Stimulated activated CD4-positive, alpha-beta T cell treated with anti-CD3 and anti-CD28 coated beads, Interleukin-1b, Interleukin-23, amount 100 ng/mL, for 24 hours (primary cell): ENCODE data around the gene RASIP1.
"Not testable (repeated sequence)": the region's sequence is repeated elsewhere in the genome, so short reads cannot be mapped to it uniquely, and the experiment has no call there.

ENCODE experiments used
- DNase-seq, 4 experiments: peaks; one replicate each; pipeline ENCODE4 v3.0.0-alpha.2; 2020; ENCODE audit warnings: low read depth in 4 of 4, low spot score in 1 of 4

RASIP1 gene

DNA sequence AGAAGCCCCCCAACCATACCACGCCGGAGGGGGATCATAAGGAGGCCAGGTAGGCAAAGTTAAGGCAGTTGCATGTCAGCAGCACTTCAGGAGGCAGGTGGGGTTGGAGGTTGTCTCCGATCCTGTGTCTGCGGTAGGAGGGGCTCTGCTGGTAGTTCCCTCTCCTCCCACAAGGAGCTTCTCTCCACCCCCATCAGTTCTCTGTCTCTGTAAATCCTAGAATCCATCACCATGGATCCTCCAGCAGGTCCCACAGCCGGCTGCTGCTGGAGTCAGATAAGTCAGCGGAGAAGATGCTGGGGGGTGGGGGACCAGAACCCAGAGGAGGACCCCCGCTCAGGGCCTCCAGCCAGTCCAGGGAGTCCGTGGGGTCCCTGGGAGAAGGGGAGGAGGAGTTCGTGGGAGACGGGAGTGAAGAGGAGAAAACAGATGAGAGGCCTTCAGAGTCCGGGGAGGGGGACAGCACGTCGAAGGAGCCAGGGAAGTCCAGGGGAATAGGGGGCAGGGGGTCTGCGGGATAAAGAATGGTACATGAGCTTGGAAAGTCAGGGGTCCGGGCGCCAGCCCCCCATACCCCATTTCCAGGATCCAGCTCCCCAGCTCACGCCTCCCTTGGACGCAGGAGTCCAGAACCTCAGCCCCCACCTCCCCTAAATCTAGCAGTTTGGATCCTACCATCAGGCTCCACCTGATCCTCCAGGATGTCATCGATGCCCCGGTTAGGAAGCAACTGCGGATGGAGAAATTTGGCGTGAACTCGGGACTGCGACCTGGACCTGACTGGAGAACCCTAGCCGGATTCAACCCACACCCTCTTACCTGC lies 27.2 kb downstream of the RASIP1 start:
- DNase-seq: no peak

- DNase-seq: no peak
These were observed 29.2 kb downstream of the RASIP1 start for GRCh38 chr19:48711106-48711662.

DNA sequence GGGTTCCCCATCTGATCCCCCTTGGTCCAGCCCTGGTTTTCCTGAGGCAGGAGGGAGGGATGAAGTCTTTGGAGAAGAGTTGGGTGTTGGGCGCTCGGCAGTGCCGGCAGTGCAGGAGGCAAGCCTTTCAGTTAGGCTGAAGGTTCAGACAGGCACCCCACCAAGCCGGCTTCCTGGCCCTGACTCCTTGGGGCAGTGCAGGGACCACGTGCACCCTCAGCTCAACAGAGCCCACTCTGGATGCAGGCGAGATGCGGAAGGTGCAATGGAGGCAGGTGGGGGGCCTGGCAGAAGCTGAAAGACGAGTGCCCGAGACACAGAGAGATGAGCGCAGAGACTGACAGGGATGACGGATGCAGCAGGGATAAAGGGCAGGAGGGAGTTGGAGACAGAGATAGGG lies 31.9 kb downstream of the RASIP1 start:
- no peak for DNase-seq

DNA sequence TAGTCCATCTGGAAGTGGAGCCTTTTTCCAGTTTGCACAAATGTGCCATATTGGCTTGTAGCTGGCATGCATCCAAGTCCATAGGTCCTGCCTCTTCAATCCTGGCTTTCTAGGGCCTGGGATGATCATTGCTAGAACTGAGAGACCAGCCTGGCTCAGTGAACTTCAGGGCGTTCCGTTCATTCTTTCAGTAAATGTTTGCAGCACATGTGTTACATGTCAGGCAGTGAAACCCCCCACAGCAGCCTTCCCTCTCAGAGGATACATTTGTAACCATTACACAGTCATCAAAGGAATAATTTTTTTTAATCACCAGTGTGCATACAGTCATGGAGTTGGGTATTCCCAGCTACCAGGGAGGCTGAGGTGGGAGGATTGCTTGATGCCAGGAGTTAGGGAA lies 35.0 kb downstream of the RASIP1 start:
- no peak for DNase-seq

DNA sequence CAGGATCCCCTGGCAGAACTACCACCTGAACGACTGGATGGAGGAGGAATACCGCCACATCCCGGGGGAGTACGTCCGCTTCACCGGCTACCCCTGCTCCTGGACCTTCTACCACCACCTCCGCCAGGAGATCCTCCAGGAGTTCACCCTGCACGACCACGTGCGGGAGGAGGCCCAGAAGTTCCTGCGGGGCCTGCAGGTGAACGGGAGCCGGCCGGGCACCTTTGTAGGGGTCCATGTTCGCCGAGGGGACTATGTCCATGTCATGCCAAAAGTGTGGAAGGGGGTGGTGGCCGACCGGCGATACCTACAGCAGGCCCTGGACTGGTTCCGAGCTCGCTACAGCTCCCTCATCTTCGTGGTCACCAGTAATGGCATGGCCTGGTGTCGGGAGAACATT lies 37.1 kb downstream of the RASIP1 start:
- no peak for DNase-seq

- no peak for DNase-seq
These were observed 37.7 kb downstream of the RASIP1 start for GRCh38 chr19:48702701-48703100.

DNA sequence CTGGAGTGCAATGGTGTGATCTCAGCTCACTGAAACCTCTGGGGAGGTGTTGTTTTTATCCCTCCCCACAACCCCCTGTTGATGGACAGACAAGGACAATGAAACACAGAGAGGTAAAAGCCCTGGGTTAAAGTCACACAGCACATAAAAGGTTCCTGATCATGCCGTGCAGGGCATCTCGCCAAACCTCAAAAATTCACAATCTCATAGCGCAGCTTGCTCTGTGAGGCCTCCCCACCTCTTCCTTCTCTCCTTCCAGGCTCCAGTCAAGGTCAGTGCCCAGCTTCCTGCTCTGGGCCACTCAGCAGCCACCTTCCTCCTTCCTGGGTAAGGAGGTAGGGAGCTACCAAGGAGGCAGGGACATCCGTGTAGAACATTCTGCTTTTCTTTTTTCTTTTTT lies 42.4 kb downstream of the RASIP1 start:
- no peak for DNase-seq

DNA sequence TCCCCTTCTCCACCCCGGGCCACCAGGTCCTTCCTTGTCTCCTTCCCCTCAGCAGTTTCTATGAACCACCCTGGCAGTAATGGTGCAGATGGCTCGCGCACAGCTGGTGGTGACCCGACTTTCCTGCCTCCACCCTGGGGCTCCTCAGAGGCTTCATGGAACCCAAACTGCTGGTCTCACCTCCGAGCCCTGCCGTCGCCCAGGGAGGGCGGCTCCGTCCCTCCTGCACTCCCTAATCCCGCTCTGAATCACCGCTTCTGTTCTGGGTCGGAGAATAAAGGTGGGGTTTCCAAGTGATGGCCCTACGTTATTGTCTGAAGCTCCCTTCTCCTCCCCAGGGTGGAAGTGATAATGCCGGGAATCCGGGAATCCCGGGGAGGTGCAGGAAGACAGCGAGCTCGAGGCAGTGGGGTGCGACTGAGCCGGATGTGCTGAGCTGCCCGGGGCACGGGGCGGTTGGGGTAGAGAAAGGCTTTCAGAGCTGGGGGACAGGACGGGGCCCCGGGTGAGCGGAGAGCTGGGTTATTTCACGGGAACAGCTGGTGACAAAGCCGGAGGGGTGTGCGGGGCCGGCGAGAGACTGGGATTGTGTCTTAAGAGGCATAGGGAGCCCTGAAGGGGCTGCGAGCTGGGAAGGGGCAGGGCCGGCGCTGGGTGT lies 43.9 kb downstream of the RASIP1 start:
- DNase-seq: no peak

DNA sequence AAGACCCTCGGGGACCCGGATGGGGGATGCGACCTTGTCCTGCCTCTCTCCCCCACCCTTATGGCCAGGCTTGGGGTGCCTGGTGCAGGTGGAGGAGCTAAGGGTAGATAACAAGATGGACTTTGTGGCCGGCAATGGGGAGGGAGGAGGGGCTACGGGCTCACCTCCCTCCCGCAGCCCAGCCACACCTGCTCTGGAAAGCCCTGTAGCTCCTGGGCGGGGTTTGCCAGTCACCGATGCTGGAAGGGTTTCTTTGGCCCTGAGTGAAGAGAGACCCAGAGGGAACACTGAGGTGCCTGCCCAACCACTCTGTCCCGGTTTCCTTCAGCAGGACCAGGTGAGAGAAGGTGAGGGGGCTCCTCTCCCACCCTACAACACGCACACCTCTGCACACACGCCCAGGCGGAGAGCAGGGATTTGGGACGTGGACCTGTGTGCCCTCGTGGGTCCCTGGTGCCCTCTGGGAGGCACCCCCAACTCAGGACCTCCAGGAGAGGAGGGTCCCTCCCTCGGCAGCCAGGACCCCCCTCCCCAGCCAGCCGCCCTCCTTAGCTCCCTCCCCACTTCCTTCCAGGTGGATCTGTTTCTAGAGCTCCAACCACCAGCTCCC lies 44.6 kb downstream of the RASIP1 start, which contains the start of gene FUT2:
FUT2 (plus strand) TSS at position 229 of the 610 bp plus-strand sequence. CDS start 6,986 bp downstream, outside the sequence.
- no peak for DNase-seq

- not testable (repeated sequence) for DNase-seq
These were observed 46.8 kb downstream of the RASIP1 start for GRCh38 chr19:48693629-48694028.

DNA sequence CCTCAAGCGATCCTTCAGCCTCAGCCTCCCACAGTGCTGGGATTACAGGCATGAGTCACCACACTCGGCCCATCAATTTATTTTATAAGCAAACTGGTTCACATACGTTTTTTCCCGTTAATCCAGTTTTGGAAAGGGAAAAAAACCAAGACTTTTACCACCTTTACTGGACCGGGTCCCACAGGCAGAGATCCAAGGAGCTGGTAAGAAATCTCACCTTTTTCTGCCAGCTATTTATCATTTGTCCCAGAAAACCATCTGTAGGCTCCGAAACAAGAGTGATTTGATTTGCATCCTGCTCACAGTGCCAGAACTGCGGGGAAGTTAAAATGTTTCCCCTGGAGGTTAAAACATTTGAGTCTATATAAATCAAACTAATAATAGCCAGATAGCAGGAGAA lies 51.0 kb downstream of the RASIP1 start:
- DNase-seq: no peak

- no peak for DNase-seq
These were observed 52.6 kb downstream of the RASIP1 start for GRCh38 chr19:48687776-48688175.

DNA sequence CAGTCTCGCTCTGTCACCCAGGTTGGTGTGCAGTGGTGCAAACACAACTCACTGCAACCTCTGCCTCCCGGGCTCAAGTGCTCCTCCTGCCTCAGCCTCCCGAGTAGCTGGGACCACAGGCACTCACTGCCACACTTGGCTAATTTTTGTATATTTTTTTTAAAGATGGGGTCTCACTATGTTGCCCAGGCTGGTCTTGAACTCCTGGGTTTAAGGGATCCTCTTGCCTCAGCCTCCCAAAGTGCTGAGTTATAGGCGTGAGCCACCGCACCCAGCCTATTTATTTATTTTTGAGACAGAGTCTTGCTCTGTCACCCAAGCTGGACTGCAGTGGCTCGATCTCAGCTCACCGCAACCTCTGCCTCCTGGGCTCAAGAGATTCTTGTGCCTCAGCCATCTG lies 53.8 kb downstream of the RASIP1 start:
- not testable (repeated sequence) for DNase-seq

- DNase-seq: no peak
These were observed 54.3 kb downstream of the RASIP1 start for GRCh38 chr19:48686088-48686487.

DNA sequence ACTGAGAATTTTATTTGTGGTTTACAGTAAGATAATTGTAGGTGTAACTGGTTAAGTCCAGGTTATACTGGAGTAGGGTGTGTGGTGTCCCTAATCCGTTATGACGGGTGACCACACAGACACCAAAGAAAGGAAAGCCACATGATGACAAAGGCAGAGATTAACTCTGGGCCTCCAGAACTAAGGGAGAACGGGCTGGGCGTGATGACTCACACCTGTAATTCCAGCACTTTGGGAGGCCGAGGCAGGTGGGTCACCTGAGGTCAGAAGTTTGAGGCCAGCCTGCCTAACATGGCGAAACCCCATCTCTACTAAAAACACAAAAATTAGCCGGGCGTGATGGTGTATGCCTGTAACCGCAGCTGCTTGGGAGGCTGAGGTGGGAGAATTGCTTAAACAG lies 54.8 kb downstream of the RASIP1 start:
- DNase-seq: no peak

DNA sequence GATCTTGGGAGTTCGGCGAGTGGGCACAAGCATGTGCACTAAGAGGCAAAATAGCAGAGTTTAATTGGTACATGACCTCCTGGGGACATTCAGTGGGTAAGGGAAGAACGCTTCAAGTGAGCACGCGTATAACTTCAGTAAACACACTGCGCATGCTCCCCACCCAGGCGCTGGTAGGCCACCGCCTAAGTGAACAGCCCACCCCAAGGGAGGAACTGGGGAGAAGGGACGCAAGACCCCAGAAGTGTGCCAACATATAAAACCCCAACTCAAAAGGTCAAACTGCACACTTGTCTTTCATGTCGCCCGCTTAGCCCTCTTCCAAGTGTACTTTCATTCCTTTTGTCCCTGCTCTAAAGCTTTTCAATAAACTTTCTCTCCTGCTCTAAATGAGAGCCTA lies 57.1 kb downstream of the RASIP1 start:
- DNase-seq: peak in 1 of 4 experiments; percentile 4

DNA sequence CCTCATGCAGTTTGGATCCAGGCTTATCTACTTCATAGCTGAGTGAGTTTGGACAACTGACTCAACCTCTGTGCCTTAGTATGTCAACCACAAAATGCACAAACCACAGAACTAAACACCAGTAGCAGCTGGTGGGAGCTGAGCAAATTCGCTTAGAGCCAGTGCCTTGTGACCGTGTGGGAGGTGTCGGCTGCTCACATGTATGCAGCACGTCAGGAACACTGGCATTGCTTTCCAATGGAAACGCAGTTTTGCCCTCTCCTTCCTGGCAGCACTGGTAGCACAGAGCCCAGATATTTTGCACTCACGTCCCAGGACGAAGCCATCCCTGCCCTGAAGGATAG lies 59.3 kb downstream of the RASIP1 start:
- DNase-seq: no peak

GRCh38 chr19:48680436-48681126 lies 59.8 kb downstream of the RASIP1 start:
- no peak for DNase-seq

DNA sequence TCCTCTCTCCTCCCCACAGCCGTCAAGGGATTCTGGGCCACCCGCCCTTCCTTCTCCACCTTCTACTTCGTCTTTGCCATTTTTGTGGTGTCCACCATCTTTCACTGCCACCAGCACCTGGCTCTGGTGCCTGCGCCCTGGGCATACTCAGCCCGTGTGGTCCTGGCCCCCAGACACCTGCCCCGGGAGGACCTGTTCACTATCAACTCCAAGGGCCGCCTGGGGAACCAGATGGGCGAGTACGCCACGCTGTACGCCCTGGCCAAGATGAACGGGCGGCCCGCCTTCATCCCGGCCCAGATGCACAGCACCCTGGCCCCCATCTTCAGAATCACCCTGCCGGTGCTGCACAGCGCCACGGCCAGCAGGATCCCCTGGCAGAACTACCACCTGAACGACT lies 60.4 kb downstream of the RASIP1 start:
- DNase-seq: not testable (repeated sequence)

- no peak for DNase-seq
These were observed 62.2 kb downstream of the RASIP1 start for GRCh38 chr19:48678201-48678600.

DNA sequence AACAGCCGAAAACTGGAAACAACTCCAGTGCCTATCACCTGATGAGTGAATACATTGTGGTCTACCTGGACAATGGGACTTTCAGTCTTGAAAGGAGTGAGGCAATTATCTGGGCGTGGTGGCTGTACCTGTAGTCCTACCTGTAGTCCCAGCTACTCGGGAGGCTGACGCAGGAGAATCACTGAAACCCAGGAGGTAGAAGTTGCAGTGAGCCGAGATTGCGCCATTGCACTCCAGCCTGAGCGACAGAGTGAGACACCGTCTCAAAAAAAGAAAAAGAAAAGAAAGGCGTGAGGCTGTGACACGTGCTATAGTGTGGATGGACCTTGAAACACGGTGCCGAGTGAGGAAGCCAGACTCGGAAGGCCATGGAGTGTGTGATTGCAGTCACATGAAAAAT lies 63.5 kb downstream of the RASIP1 start:
- DNase-seq: no peak
